LNCaP clone FGC (cell line): ENCODE data around the gene MANF.

ENCODE experiments used
- DNase-seq: peaks from one replicate; pipeline ENCODE4 v3.0.0-alpha.2; 2011; ENCODE audit warnings: low read depth
- H3K4me3 ChIP-seq: 2 replicates; pipeline ENCODE4 v1.5.1; 2011; ENCODE audit warnings: mild to moderate bottlenecking, low read depth, low read length, control low read depth
- CTCF ChIP-seq: IDR thresholded peaks from 2 replicates; pipeline ENCODE4 v1.5.1; 2012; ENCODE audit warnings: mild to moderate bottlenecking; ENCODE audit not compliant: control insufficient read depth, insufficient read depth; ENCODE audit errors: extremely low read depth

MANF gene

GRCh38 chr3:51389423-51390183 is 4.5 kb downstream of the MANF start:
- TF ChIP-seq CTCF, result peak; percentile 96
- no peak for DNase-seq
- no peak overlapping the region for H3K4me3 ChIP-seq

GRCh38 chr3:51390246-51391074 is 5.4 kb downstream of the MANF start:
- no peak for DNase-seq
- no peak for TF ChIP-seq CTCF
- peak overlapping the region; percentile 53 for H3K4me3 ChIP-seq

GRCh38 chr3:51391075-51391565 is 6.0 kb downstream of the MANF start, which contains the start of gene RBM15B:
Gene RBM15B, plus strand, starts transcription at chr3:51391285. Its CDS starts 115 bp downstream, at chr3:51391400.
- peak; percentile 83 for DNase-seq
- H3K4me3 ChIP-seq, result peak within 1 kb of the TSS; percentile 81
- peak; percentile 97 for TF ChIP-seq CTCF

GRCh38 chr3:51391566-51392354 is 6.7 kb downstream of the MANF start:
- no peak for DNase-seq
- H3K4me3 ChIP-seq, result peak overlapping the region; percentile 81
- TF ChIP-seq CTCF, result no peak

- peak overlapping the region; percentile 81 for H3K4me3 ChIP-seq
- TF ChIP-seq CTCF, result no peak
- no peak for DNase-seq
Measured at GRCh38 chr3:51392355-51393133, 7.5 kb downstream of the MANF start.

GRCh38 chr3:51393134-51393495 is 8.0 kb downstream of the MANF start:
- no peak overlapping the region for H3K4me3 ChIP-seq
- no peak for TF ChIP-seq CTCF
- no peak for DNase-seq
